ENCODE data around the gene REEP5.

- TF ChIP-seq POLR2AphosphoS5 (IDR thresholded peaks at IDR 0.05; ENCODE audit: control insufficient read depth, insufficient read depth, low read depth, low read length), result no peak
- no peak for TF ChIP-seq SMARCE1 (IDR thresholded peaks at IDR 0.05)
- TF ChIP-seq HDAC1 (IDR thresholded peaks at IDR 0.05), result no peak
- TF ChIP-seq NRF1 (conservative IDR thresholded peaks at IDR 0.05 in 1 of 2, IDR thresholded peaks at IDR 0.05 in 1 of 2), result no peak
- no peak for TF ChIP-seq SAFB2 (IDR thresholded peaks at IDR 0.05; ENCODE audit: borderline replicate concordance, low read depth, low read length, severe bottlenecking)
- no peak for TF ChIP-seq MAZ (CRISPR knock-in tag; conservative IDR thresholded peaks at IDR 0.05 in 1 of 2, IDR thresholded peaks at IDR 0.05 in 1 of 2)
- no peak for TF ChIP-seq ELF1 (tag; IDR thresholded peaks at IDR 0.05)
- TF ChIP-seq POLR2A (conservative IDR thresholded peaks at IDR 0.05), result no peak
Measured at GRCh38 chr5:112917453-112917995, 4.5 kb downstream of the REEP5 start.
